ENCODE data around the gene CYP2J2.
"Not testable (repeated sequence)": the region's sequence is repeated elsewhere in the genome, so short reads cannot be mapped to it uniquely, and the experiment has no call there.

The CYP2J2 gene

DNA sequence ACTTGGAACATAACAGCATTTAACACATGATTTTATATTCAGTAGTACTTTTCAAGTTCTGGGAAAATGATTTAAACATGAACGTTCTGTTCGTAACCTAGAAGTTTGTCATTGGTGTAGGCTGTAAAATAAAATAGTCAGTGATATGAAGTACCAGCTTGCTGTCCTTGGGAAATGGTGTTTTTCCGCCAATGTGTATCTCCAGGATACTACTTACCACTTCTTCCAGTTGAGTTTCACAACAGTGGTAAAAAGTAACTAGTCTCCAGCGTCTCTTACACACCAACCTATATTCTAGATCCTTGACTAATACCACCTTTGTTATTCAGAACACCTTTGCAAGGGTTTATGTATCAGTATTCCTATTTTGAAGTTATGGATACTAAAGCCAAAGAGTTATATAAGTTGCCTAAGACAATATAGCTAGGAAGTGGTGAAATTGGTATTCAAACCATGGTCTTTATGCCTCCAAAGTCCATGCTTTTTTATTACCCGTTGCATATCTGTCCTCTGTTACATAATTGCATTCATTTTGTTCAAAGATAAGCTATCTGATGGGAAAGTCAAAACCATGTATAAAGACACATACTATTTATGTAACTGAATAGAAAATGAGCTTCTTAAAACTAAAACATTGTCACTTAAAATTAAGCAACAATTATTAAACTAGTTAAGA, 68.8 kb downstream of the CYP2J2 start:
- no peak for DNase-seq

DNA sequence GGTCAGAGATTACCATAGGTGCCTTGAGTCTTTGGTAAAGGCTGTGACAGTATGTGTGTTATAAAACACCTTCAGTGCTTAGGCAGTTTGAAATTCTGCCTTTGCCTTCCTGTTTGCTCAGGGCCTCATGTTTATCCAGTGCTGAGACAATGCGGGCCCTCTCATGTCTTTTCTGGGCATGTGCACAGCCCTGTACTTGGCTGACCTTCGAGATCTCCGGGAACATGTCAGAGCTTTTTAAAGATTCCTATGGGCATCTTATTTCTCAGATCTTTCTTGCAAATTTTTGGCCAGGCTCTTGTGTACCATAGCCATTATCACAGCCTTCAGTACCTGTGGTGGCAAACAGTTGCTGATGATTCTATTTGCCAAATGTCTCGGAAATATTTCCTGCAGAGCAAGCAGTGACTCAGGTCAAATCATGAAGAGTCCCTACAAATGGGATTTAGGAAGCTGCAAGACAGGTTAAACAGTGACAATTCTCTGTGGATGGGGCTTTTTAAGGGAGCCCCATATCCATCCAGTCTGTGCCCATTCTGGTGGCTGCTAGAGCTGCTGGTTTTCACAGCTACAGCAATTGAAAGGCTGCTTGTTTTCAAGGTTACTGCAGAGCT, 69.7 kb downstream of the CYP2J2 start:
- DNase-seq: no peak

DNA sequence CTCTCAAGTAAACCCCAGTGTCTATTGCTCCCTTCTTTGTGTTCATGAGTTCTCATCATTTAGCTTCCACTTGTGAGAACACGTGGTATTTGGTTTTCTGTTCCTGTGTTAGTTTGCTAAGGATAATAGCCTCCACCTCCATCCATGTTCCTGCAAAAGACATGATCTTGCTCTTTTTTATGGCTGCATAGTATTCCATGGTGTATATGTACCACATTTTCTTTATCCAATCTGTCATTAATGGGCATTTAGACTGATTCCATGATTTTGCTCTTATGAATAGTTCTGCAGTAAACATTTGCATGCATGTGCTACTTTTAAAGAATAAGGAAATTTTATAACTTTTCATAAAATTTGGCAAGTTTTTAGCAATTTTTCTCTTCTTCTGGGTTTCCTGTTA, 71.3 kb downstream of the CYP2J2 start:
- DNase-seq: not testable (repeated sequence)

DNA sequence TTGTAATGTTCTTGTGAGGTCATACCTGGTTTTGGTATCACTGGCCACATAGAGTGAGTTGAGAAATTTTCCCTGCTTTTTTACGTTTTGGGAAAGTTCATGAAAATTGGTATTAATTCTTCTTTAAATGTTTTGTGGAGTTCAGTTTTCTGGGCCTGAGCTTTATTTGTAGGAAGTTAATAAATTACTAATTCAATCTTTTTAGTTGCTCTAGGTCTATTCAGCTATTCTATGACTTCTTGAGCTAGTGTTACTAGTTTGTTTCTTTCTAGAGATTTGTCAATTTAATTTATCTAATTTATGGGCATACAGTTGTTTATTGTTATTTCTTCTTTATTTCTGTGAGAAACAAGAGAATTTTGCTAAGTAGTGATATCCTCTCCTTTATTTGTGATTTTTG, 74.5 kb downstream of the CYP2J2 start:
- DNase-seq: no peak

DNA sequence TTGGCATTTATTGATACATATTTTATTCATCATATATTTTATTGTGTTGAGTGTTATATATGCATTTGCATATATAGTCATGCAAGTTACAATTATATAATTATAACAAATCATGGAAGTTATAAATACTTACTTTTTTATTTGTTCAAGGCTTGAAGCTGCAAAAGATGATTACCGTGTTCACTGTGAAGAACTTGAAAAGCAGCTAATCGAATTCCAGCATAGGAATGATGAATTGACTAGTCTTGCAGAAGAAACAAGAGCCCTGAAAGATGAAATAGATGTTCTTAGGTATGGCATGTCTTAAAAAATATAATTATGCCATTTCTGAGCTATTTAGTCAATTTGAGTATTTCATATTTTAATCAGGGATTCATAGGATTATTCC, 79.7 kb downstream of the CYP2J2 start:
- no peak for DNase-seq

DNA sequence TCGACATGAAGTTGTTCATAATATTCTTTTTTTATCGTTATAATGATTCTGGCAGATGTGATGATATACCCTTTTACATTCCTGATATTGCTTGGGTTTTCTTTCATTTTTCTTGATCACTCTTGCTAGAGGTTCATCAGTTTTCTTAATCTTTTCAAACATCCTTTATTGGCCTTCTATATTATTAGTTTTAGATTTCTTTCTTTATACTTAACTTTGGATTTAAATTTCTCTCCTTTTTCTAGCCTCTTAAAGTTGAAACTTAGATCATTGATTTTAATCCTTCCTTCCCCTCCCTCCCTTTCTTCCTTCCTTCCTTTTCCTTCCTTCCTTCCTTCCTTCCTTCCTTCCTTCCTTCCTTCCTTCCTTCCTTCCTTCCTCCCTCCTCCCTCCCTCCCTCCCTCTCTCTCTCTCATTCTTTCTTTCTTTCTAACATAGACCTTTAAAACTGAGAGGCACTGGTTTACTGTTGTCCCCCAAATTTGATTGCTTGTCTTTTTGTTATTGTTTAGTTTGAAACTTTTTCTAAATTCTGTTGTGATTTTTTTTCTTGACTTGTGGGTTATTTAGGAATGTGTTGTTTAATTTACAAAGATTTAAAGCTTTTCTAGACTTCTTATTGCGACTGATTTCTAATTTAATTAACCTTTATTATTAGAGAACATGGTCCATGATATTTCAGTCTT, 80.2 kb downstream of the CYP2J2 start:
- DNase-seq: no peak

DNA sequence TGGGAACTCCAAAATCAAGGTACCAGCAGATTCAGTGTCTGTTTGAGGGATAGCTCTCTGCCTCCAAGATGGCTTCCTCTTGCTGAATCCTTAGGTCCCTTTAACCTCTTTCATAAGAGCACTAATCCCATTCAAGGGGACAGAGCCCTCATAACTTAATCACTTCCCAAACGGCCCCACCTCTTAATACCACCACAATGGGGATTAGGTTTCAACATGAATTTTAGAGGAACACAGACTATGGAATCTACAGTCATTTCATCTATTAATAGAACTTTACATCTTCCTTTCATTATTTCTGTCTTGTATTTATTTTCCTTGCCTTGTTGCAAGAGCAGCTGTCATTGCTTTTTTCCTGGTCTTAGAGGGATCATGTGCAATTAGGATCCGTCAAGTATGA, 81.5 kb downstream of the CYP2J2 start:
- DNase-seq: no peak
